HUDEP-2 (cell line): Measurements from ENCODE around the gene ANO8.
"Not testable (repeated sequence)": the region's sequence is repeated elsewhere in the genome, so short reads cannot be mapped to it uniquely, and the experiment has no call there.

Experiments
- DNase-seq, 76 experiments: peaks; one replicate each; lab custom pipeline; 2025; ENCODE audit not compliant: unreplicated experiment in 76 of 76; lab: John Stamatoyannopoulos, UW

Gene ANO8

DNA sequence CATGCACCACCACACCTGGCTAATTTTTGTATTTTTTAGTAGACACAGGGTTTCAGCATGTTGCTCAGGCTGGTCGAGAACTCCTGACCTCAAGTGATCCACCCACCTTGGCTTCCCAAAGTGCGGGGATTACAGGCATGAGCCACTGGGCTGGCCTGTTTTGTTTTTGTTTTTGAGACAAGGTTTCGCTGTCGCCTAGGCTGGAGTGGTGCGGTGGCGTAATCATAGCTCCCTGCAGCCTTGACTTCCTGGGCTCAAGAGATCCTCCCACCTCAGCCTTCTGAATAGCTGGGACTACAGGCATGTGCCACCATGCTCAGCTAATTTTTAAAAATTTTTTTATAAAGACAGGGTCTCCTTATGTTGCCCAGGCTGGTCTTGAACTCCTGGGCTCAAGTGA is 39.1 kb downstream of the ANO8 start:
- DNase-seq: not testable (repeated sequence)

GRCh38 chr19:17294051-17294891 is 40.4 kb downstream of the ANO8 start:
- DNase-seq: peak in 70 of 76 experiments; percentile 14 to 88 (median 70)

- DNase-seq: no peak
Measured at GRCh38 chr19:17293605-17294004, 41.0 kb downstream of the ANO8 start.

GRCh38 chr19:17292301-17293074 is 42.2 kb downstream of the ANO8 start:
- DNase-seq: peak in 75 of 76 experiments; percentile 40 to 99 (median 83)

DNA sequence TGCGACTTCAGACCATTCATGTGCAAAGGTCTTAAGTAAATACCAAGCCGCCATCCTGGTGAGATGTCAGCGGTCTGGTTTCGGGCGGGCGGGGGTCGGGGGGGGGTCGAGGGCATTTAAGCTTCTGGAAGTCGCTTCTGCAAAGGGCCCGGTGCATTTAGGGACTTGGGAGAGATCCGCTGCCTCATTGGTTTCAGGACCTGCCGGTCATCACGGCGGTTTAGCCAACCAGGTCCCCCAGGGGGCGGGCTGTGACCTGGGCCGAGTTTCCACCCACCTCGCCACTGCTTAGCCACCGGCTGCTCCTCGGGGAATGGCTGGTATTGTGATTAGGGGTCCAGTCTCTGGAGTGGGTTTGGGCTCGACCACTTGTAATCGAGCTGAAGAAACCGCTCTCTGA is 45.2 kb downstream of the ANO8 start:
- DNase-seq: peak in 69 of 76 experiments; percentile 48 to 92 (median 80)

DNA sequence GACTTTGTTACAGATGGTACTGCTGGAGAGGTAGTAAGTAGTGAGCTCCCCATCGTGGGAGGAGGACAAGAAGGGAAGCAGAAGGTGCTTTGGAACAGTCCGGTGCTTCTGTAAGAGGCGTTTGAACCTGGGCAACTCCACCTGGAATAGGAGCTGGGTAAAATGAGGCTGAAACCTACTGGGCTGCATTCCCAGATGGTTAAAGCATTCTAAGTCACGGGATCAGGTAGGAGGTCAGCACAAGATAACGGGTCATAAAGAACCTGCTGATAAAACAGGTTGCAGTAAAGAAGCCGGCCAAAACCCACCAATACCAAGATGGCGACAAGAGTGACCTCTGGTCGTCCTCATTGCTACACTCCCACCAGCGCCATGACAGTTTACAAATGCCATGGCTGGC is 47.9 kb downstream of the ANO8 start:
- no peak for DNase-seq

GRCh38 chr19:17286263-17286662 is 48.4 kb downstream of the ANO8 start:
- no peak for DNase-seq

GRCh38 chr19:17285415-17286135 is 49.1 kb downstream of the ANO8 start:
- no peak for DNase-seq

DNA sequence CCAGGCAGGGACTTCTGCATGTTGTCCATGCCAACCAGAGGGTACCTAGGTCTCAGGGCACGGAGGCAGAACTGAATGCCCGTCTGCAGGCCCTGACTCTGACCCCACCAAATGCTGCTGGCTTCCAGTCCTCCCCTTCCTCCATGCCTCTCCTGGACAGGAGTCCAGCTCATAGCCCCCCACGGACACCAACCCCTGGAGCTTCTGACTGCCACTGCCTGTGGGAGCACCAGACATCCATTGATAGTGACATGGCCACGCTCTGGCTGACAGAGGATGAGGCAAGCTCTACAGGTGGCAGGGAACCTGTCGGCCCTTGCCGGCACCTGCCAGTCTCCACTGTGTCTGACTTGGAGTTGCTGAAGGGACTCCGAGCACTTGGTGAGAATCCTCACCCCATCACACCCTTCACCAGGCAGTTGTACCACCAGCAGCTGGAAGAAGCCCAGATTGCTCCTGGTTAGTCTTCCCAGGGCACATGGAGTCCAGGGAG is 51.1 kb downstream of the ANO8 start:
- DNase-seq: no peak

DNA sequence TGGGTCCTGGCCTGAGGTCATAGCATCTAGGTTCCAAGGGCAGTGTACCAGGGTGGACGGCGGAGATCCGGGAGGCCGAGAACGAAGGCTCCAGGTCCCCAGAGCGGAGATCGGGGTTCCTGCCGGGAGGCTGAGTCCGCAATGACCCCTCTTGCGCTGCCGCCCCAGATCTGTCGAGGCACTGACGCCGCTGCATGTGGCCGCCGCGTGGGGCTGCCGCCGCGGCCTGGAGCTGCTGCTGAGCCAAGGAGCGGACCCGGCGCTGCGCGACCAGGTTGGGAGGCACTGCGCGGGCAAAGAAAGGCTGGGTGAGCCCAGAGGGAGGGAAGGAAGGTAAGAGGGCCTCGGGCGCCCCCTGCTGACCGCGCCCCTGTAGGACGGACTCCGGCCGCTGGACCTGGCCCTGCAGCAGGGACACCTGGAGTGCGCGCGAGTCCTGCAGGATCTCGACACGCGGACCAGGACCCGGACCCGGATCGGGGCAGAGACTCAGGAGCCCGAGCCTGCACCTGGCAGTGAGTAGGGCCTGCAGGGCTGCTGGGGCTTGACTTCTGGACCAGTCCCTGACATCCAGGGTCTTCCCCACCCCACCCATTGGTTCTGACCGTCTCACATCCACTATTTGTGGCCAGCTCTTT is 52.0 kb downstream of the ANO8 start:
- DNase-seq: peak in 73 of 76 experiments; percentile 52 to 95 (median 85)

GRCh38 chr19:17281391-17282304 is 53.0 kb downstream of the ANO8 start, which contains the start of gene ANKLE1:
TSS of gene ANKLE1 (plus strand) at chr19:17281901. CDS start at chr19:17281921, 20 bp downstream.
- DNase-seq: peak; percentile 69 to 98 (median 96)

- no peak for DNase-seq
Measured at GRCh38 chr19:17279436-17279835, 55.2 kb downstream of the ANO8 start.

- no peak for DNase-seq
Measured at GRCh38 chr19:17275441-17276175, 59.0 kb downstream of the ANO8 start.

- not testable (repeated sequence) for DNase-seq
Measured at GRCh38 chr19:17274892-17275291, 59.8 kb downstream of the ANO8 start.
